NCI-H510A treated with DMSO at 0.1 percent for 48 hours (cell line): ENCODE results near the gene IL9.
A peak's percentile ranks its signal among the peaks of the same experiment; 100 is the strongest.

Source experiments
- DNase-seq: peaks from one replicate; lab custom pipeline; 2025; lab: John Stamatoyannopoulos, UW

The IL9 gene

GRCh38 chr5:135891268-135891667 is 4.4 kb downstream of the IL9 start:
- no peak for DNase-seq

GRCh38 chr5:135890867-135891266 is 4.8 kb downstream of the IL9 start:
- DNase-seq = no peak

- DNase-seq = no peak
These were observed 5.3 kb downstream of the IL9 start for GRCh38 chr5:135890296-135890695.

- DNase-seq = no peak
These were observed 7.6 kb downstream of the IL9 start for GRCh38 chr5:135887881-135888614.

- peak; percentile 78 for DNase-seq
These were observed 8.2 kb downstream of the IL9 start for GRCh38 chr5:135887447-135887864.

- no peak for DNase-seq
These were observed 9.5 kb downstream of the IL9 start for GRCh38 chr5:135886136-135886535.

GRCh38 chr5:135885031-135885430 is 10.6 kb downstream of the IL9 start:
- DNase-seq = no peak

GRCh38 chr5:135883441-135883840 is 12.2 kb downstream of the IL9 start:
- no peak for DNase-seq

GRCh38 chr5:135883026-135883425 is 12.6 kb downstream of the IL9 start:
- no peak for DNase-seq

- no peak for DNase-seq
These were observed 13.8 kb downstream of the IL9 start for GRCh38 chr5:135881819-135882218.

- DNase-seq = no peak
These were observed 14.4 kb downstream of the IL9 start for GRCh38 chr5:135881244-135881643.

- DNase-seq = no peak
These were observed 14.8 kb downstream of the IL9 start for GRCh38 chr5:135880801-135881200.

GRCh38 chr5:135880278-135880677 is 15.4 kb downstream of the IL9 start:
- DNase-seq = no peak

GRCh38 chr5:135879591-135879990 is 16.1 kb downstream of the IL9 start:
- no peak for DNase-seq

- no peak for DNase-seq
These were observed 17.5 kb downstream of the IL9 start for GRCh38 chr5:135878156-135878620.

GRCh38 chr5:135877570-135878155 is 18.0 kb downstream of the IL9 start:
- DNase-seq = no peak

GRCh38 chr5:135876146-135876545 is 19.5 kb downstream of the IL9 start:
- no peak for DNase-seq

- no peak for DNase-seq
These were observed 20.1 kb downstream of the IL9 start for GRCh38 chr5:135875567-135875966.

- no peak for DNase-seq
These were observed 21.2 kb downstream of the IL9 start for GRCh38 chr5:135874461-135874860.

- DNase-seq = no peak
These were observed 21.8 kb downstream of the IL9 start for GRCh38 chr5:135873831-135874230.

- no peak for DNase-seq
These were observed 24.2 kb downstream of the IL9 start for GRCh38 chr5:135871268-135871915.

GRCh38 chr5:135869935-135870334 is 25.7 kb downstream of the IL9 start:
- DNase-seq = no peak

- no peak for DNase-seq
These were observed 26.4 kb downstream of the IL9 start for GRCh38 chr5:135869276-135869675.
